Stimulated activated CD8-positive, alpha-beta memory T cell treated with anti-CD3 and anti-CD28 coated beads, Interleukin-7, amount 100 ng/mL, for 4 hours (primary cell): Measurements from ENCODE around the gene ASTL.
"Not testable (repeated sequence)": the region's sequence is repeated elsewhere in the genome, so short reads cannot be mapped to it uniquely, and the experiment has no call there.

Source experiments
- DNase-seq, 2 donors: peaks; one replicate each; pipeline ENCODE4 v3.0.0-alpha.2; 2020; ENCODE audit warnings: low read depth in 2 of 2

The ASTL gene

GRCh38 chr2:96138179-96139145 is at the start of gene ASTL:
Gene ASTL, minus strand, starts transcription at chr2:96138502. Its CDS starts 66 bp downstream, at chr2:96138436.
- DNase-seq, result no peak

GRCh38 chr2:96186562-96186961 is 48.3 kb upstream of the ASTL start:
- no peak for DNase-seq

- no peak for DNase-seq
These were observed 47.2 kb upstream of the ASTL start for GRCh38 chr2:96185516-96185915.

GRCh38 chr2:96184989-96185388 is 46.7 kb upstream of the ASTL start:
- DNase-seq, result no peak

- no peak for DNase-seq
These were observed 45.9 kb upstream of the ASTL start for GRCh38 chr2:96184188-96184587.

GRCh38 chr2:96181529-96181928 is 43.2 kb upstream of the ASTL start:
- no peak for DNase-seq

GRCh38 chr2:96180521-96180920 is 42.2 kb upstream of the ASTL start:
- no peak for DNase-seq

GRCh38 chr2:96180002-96180401 is 41.7 kb upstream of the ASTL start:
- DNase-seq, result no peak

- no peak for DNase-seq
These were observed 38.4 kb upstream of the ASTL start for GRCh38 chr2:96176661-96177060.

GRCh38 chr2:96175951-96176350 is 37.6 kb upstream of the ASTL start:
- no peak for DNase-seq

GRCh38 chr2:96174251-96175144 is 36.2 kb upstream of the ASTL start:
- DNase-seq, result peak; percentile 69 to 70

GRCh38 chr2:96171831-96172230 is 33.5 kb upstream of the ASTL start:
- DNase-seq, result no peak

GRCh38 chr2:96170626-96171025 is 32.3 kb upstream of the ASTL start:
- no peak for DNase-seq

- DNase-seq, result no peak
These were observed 31.7 kb upstream of the ASTL start for GRCh38 chr2:96169868-96170507.

GRCh38 chr2:96167407-96168013 is 29.2 kb upstream of the ASTL start:
- no peak for DNase-seq

- DNase-seq, result peak in 1 of 2 donors; percentile 57
These were observed 26.3 kb upstream of the ASTL start for GRCh38 chr2:96164459-96165184.

- peak; percentile 89 to 91 for DNase-seq
These were observed 25.6 kb upstream of the ASTL start for GRCh38 chr2:96163768-96164429.

GRCh38 chr2:96163415-96163767 is 25.1 kb upstream of the ASTL start:
- no peak for DNase-seq

- no peak for DNase-seq
These were observed 23.6 kb upstream of the ASTL start for GRCh38 chr2:96161898-96162297.

GRCh38 chr2:96160366-96160765 is 22.1 kb upstream of the ASTL start:
- not testable (repeated sequence) for DNase-seq
